Natural killer cell (primary cell): Measurements from ENCODE around the gene ARHGAP33. TPM values are rescaled to one million over a fixed set of nuclear protein-coding genes. Genes with fewer than 3 reads are reported as not detected.

ENCODE experiments used
- ATAC-seq, 3 donors: fragments of 150-1000 bp in 2 of 3; fragments of 200-7000 bp in 1 of 3; cut with Tn5 transposase; 1 replicate in 1 of 3; 2 replicates in 2 of 3; pipeline ENCODE4 v1.10.0; 2021; ENCODE audit warnings: mild to moderate bottlenecking in 2 of 3, moderate library complexity in 2 of 3
- DNase-seq, 2 donors: peaks; one replicate each; pipeline versions ENCODE4 v3.0.0 to v3.0.0-alpha.2; 2013 to 2021; ENCODE audit warnings: mixed read lengths in 1 of 2
- H3K27ac ChIP-seq: one replicate; pipeline ENCODE4 v1.5.1; 2013; ENCODE audit warnings: mild to moderate bottlenecking, low read length
- H3K27me3 ChIP-seq: one replicate; pipeline ENCODE4 v1.6.1; 2013; ENCODE audit warnings: low read length; ENCODE audit not compliant: control insufficient read depth, insufficient read depth
- H3K36me3 ChIP-seq: one replicate; pipeline ENCODE4 v1.6.1; 2013; ENCODE audit warnings: low read length; ENCODE audit not compliant: control insufficient read depth, insufficient read depth
- H3K4me1 ChIP-seq: one replicate; pipeline ENCODE4 v1.6.1; 2013; ENCODE audit warnings: low read length; ENCODE audit not compliant: control insufficient read depth, insufficient read depth
- H3K4me3 ChIP-seq: one replicate; pipeline ENCODE4 v1.5.1; 2013; ENCODE audit warnings: low read length
- H3K9me3 ChIP-seq: one replicate; pipeline ENCODE4 v1.6.1; 2013; ENCODE audit warnings: low read length; ENCODE audit not compliant: control insufficient read depth, insufficient read depth
- H3K27ac Mint-ChIP-seq, 2 donors: one replicate each; pipeline ENCODE4 v1.8.0; 2022; ENCODE audit warnings: mild to moderate bottlenecking in 2 of 2, mixed read lengths in 2 of 2, moderate library complexity in 1 of 2
- H3K27me3 Mint-ChIP-seq, 2 donors: one replicate each; pipeline ENCODE4 v1.8.0; 2022; ENCODE audit warnings: low read depth in 2 of 2, mixed read lengths in 2 of 2
- H3K36me3 Mint-ChIP-seq: one replicate; pipeline ENCODE4 v1.8.0; 2022; ENCODE audit warnings: mixed read lengths
- H3K4me1 Mint-ChIP-seq, 2 donors: one replicate each; pipeline ENCODE4 v1.8.0; 2022; ENCODE audit warnings: mixed read lengths in 2 of 2
- H3K4me3 Mint-ChIP-seq: one replicate; pipeline ENCODE4 v1.8.0; 2022; ENCODE audit warnings: mild to moderate bottlenecking, moderate library complexity, mixed read lengths
- H3K9me3 Mint-ChIP-seq, 2 donors: one replicate each; pipeline ENCODE4 v1.8.0; 2022; ENCODE audit warnings: mixed read lengths in 2 of 2
- CTCF ChIP-seq: fragments of 200-600 bp; IDR thresholded peaks from one replicate; pipeline ENCODE4 v1.8.0; 2022; ENCODE audit warnings: antibody characterized with exemption
- WGBS: methylation state at CpG from one replicate; pipeline ENCODE4 v1.1.7; 2013; ENCODE audit warnings: missing lambda C conversion rate; ENCODE audit not compliant: insufficient coverage; 5-methylcytosine and 5-hydroxymethylcytosine counted together
- intact Hi-C: fragments of 100-400 bp; cut with micrococcal nuclease; formaldehyde crosslinking; loops from one replicate; pipeline ENCODE4 v1.14.2; 2022
- total RNA-seq, 4 donors: library from RNA; stranded (reverse); fragments of 120-200 nt in 1 of 4; gene quantifications; one replicate each; pipeline versions ENCODE4 v1.2.3 to v1.2.4, GENCODE V29; 2013 to 2022

Gene ARHGAP33
- total RNA-seq, 3 donors from 2014 or later (not counting 1 experiment from before 2014, with no cell fraction given), result 34.4 to 39.3 (median 37.5) TPM

DNA sequence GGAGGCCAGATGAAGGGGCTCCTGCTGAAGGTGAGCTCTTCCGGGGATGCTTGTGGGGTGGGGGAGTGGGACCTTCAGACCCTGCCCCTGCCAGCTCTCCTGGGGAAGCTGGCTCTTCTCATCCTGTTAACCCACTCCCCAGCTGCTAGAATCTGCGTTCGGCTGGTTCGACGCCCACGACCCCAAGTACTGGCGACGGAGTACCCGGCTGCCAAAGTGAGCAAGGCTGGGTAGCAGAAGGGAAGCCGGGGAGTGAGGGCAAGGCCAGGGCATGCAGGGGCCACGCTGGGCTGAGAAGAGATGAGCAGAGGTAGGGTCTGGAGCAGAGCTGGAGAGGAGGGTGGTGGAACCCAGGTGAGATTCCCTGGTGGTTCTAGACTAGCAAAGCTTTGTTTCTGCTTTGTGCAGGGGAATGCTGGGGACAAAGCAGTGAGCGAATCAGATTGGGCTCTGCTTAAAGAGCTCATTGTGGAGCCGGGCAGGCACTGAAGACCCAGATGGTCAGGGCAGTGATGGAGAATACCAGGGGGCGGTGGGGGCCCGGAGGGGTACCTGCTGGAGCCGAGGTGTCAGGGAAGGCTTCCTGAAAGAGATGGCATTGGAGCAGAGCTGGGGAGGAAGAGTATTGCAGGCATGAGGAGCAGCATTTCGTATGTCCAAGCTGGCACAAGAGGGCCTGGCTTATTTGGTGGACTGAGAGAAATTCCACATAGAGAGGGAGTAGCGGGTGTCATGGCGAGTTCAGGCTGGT, 47.2 kb upstream of the ARHGAP33 start:
- no peak overlapping the region for H3K27ac Mint-ChIP-seq
- Histone ChIP-seq H3K27me3 (no peaks in the 10 kb centered on the region), H3K27ac (no peak overlapping the region), H3K36me3 (peaks cover 90% of the 10 kb centered on the region), H3K4me3 (no peak overlapping the region), H3K4me1 (no peaks in the 10 kb centered on the region), H3K9me3 (no peaks in the 10 kb centered on the region)
- no peaks in the 10 kb centered on the region for H3K9me3 Mint-ChIP-seq
- H3K4me1 Mint-ChIP-seq, result peaks cover 0 to 6% of the 10 kb centered on the region in 2 donors
- H3K4me3 Mint-ChIP-seq, result no peak overlapping the region
- DNase-seq, result no peak
- H3K27me3 Mint-ChIP-seq, result no peaks in the 10 kb centered on the region
- no peak for TF ChIP-seq CTCF
- H3K36me3 Mint-ChIP-seq, result no peaks in the 10 kb centered on the region
- no peak for ATAC-seq
- WGBS, result 97% methylated on average over 19 of the region's 19 CpGs
- intact Hi-C loops, result no loop called here

DNA sequence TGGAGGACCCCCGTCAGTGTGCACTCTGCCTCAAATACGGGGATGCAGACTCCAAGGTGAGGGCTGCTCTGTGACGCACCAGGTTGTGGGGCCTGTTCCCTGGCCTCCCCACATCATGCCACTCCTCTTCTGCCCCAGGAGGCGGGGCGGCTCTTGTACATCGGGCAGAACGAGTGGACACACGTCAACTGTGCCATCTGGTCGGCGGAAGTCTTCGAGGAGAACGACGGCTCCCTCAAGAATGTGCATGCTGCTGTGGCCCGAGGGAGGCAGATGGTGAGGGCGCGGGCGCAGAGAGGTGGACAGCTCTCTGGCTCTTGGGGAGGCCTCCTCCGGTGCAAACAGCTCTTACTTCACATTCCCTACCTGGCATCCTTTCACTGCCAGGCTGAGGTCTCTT, 46.3 kb upstream of the ARHGAP33 start:
- H3K4me3 ChIP-seq, result no peak overlapping the region
- H3K27me3 Mint-ChIP-seq, result no peaks in the 10 kb centered on the region
- no peak for DNase-seq
- H3K9me3 Mint-ChIP-seq, result no peaks in the 10 kb centered on the region
- no peaks in the 10 kb centered on the region for H3K9me3 ChIP-seq
- H3K4me3 Mint-ChIP-seq, result no peak overlapping the region
- 96% methylated on average over 18 of the region's 18 CpGs for WGBS
- peaks cover 90% of the 10 kb centered on the region for H3K36me3 ChIP-seq
- intact Hi-C loops, result no loop called here
- H3K4me1 Mint-ChIP-seq, result peaks cover 3 to 10% of the 10 kb centered on the region in 2 donors
- H3K27ac Mint-ChIP-seq, result no peak overlapping the region
- H3K36me3 Mint-ChIP-seq, result no peaks in the 10 kb centered on the region
- H3K4me1 ChIP-seq, result no peaks in the 10 kb centered on the region
- no peak overlapping the region for H3K27ac ChIP-seq
- TF ChIP-seq CTCF, result no peak
- H3K27me3 ChIP-seq, result no peaks in the 10 kb centered on the region
- ATAC-seq, result no peak

GRCh38 chr19:35729763-35730162, 45.6 kb upstream of the ARHGAP33 start:
- H3K27ac ChIP-seq, result no peak overlapping the region
- no peaks in the 10 kb centered on the region for H3K9me3 ChIP-seq
- H3K27ac Mint-ChIP-seq, result no peak overlapping the region
- H3K27me3 Mint-ChIP-seq, result no peaks in the 10 kb centered on the region
- H3K36me3 ChIP-seq, result peaks cover 89% of the 10 kb centered on the region
- no peak overlapping the region for H3K4me3 ChIP-seq
- no peaks in the 10 kb centered on the region for H3K36me3 Mint-ChIP-seq
- no peaks in the 10 kb centered on the region for H3K27me3 ChIP-seq
- H3K4me1 Mint-ChIP-seq, result peaks cover 6 to 15% of the 10 kb centered on the region in 2 donors
- 91% methylated on average over 11 of the region's 11 CpGs for WGBS
- no peaks in the 10 kb centered on the region for H3K9me3 Mint-ChIP-seq
- DNase-seq (no peak), ATAC-seq (no peak)
- TF ChIP-seq CTCF, result no peak
- intact Hi-C loops, result no loop called here
- H3K4me1 ChIP-seq, result no peaks in the 10 kb centered on the region
- no peak overlapping the region for H3K4me3 Mint-ChIP-seq

DNA sequence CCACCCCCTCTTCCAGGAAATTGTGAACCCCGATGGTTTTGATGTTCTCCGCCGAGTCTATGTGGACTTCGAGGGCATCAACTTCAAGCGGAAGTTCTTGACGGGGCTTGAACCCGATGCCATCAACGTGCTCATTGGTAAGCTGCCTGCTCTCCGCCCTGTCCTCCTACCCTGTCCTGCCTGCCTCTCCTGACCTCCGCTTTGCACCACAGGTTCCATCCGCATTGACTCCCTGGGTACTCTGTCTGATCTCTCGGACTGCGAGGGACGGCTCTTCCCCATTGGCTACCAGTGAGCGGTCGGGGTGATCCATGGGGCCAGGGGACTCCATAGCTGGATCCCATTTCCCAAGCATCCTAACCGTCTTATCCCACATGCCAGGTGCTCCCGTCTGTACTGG, 45.0 kb upstream of the ARHGAP33 start:
- Mint-ChIP-seq H3K27ac (no peak overlapping the region), H3K27me3 (no peaks in the 10 kb centered on the region), H3K36me3 (no peaks in the 10 kb centered on the region), H3K4me1 (peaks cover 6 to 16% of the 10 kb centered on the region in 2 donors), H3K4me3 (no peak overlapping the region), H3K9me3 (no peaks in the 10 kb centered on the region)
- TF ChIP-seq CTCF, result no peak
- ATAC-seq, result no peak
- Histone ChIP-seq H3K4me3 (no peak overlapping the region), H3K36me3 (peaks cover 86% of the 10 kb centered on the region), H3K4me1 (no peaks in the 10 kb centered on the region), H3K27ac (no peak overlapping the region), H3K9me3 (no peaks in the 10 kb centered on the region), H3K27me3 (no peaks in the 10 kb centered on the region)
- DNase-seq, result no peak
- intact Hi-C loops, result no loop called here
- WGBS, result 97% methylated on average over 18 of the region's 18 CpGs
